GM08714 (cell line): ENCODE results near the gene CUX1.

Source experiments
- H3K4me3 ChIP-seq: fragments of 200-500 bp; sonication (Bioruptor generic); 2 replicates; pipeline ENCODE4 v1.5.1; 2014; ENCODE audit warnings: mild to moderate bottlenecking, low read length, inconsistent platforms
- ZNF274 ChIP-seq: IDR thresholded peaks from 2 replicates; pipeline ENCODE4 v1.6.1; 2012; ENCODE audit warnings: mild to moderate bottlenecking, low read depth, low read length

CUX1 gene

DNA sequence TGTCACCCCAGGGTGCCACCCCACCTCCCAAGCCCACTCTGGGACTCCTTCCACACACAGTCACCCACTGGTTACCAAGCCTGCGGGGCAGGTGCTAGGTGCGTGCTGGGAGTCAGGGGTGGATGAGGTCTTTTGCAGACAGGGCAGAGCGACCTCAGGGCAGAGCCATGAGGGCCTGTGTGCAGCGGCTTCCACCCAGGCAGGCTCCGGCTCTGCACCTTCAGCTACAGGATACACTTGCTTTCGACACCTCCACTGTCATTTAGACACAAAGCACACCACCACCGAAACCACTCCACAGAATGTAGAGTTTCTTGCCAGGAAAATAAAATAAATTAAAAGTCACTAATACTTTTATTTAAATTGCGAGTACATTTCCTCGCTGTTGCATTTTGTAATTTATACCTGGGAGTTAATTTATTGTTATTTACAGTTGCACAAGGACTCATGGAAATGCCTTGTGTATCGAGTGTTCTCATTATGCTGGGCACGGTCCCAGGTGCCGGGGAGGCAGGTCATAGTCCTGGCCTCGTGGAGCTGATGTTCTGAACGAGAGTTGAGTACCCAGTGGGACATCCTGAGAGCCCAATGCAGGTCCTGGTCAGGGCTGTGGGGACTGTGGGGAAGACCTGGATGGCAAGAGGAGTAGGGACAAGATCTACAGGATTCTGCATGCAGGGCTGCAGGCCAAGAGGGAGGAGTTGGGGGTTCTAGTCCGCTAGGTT, 127.8 kb downstream of the CUX1 start:
- TF ChIP-seq ZNF274, result no peak

DNA sequence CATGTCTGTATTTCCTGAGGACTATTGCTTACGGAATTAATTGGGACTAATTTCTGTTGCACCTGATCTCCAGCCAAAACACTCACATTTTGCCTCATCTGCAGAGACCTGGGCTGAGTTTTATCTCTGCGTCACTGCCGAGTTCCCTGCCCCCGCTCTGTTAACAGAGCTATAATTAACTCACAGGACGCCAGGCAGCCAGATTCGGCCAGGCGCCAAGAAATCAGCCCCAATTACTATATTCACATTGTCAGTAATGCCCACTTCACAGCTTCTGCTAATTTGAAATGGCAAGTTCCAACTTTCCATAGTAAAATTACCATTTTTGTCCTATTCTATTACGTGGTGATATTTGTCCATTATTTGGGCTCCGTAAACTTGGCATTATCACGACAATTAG, 130.5 kb downstream of the CUX1 start:
- TF ChIP-seq ZNF274, result no peak
- H3K4me3 ChIP-seq, result no peak overlapping the region

More for the DNA sequence above, 127.8 kb downstream of the CUX1 start:
- H3K4me3 ChIP-seq, result no peak overlapping the region

DNA sequence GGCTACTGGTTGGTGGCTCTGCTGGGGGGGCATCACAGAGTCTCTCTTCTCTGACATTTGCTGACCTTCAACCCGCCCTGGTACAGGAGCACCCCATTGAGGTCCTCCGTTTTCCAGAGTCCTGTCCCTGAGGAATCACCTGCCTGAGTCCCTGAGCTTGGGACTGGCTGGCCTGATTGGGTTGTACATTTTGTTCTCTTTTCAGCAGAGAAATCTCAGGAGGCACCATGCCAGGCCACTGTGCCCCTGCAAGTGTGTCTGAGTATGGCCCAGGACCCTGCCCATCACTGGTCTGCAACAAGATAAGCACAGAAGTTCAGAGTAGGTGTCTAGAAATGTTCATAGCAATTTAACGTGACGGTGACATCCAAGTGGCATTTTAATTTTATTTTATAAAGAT, 131.2 kb downstream of the CUX1 start:
- H3K4me3 ChIP-seq, result no peak overlapping the region
- no peak for TF ChIP-seq ZNF274

DNA sequence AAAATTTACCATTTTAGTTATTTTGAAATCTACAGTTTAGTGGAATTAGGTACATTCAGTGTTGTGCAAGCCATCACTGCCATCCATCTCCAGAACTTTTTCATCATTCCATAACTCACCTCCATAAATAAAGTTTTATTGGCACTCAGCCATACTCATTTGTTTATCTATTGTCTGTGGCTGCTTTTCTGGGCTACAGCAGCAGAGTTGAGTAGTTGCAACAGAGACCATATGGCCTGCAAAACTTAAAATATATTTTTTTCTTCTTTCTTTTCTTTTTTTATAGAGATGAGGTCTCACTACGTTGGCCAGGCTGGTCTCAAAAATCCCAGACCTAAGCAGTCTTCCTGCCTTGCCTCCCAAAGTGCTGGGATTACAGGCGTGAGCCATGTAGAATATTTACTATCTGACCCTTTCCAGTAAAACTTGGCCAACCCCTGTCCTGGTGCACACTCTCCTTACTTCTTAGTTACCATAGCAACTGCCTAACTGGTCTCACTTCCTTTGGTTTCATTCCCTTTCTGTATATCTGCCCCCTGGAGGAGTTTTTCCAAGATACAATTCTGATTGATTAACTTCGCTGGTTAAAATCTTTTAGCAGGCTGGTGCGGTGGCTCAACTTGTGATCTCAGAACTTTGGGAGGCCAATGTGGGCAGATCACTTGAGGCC, 133.2 kb downstream of the CUX1 start:
- no peak overlapping the region for H3K4me3 ChIP-seq
- TF ChIP-seq ZNF274, result no peak

DNA sequence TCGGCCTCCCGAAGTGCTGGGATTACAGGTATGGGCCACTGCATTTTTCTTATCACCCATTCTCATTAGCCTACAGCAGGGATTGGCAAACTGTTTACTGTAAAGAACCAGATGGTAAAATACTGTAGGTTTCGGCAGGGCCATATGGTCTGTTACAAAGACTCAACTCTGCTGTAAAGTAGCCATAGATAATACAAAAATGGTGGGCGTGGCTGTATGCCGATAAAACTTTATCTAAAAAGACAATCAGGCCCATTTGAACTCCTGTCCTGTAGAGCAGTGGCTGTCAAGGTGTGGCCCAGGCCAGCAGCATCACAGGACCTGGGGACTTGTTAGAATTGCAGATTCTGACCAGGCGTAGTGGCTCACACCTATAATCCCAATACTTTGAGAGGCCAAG, 134.3 kb downstream of the CUX1 start:
- H3K4me3 ChIP-seq, result no peak overlapping the region
- no peak for TF ChIP-seq ZNF274

DNA sequence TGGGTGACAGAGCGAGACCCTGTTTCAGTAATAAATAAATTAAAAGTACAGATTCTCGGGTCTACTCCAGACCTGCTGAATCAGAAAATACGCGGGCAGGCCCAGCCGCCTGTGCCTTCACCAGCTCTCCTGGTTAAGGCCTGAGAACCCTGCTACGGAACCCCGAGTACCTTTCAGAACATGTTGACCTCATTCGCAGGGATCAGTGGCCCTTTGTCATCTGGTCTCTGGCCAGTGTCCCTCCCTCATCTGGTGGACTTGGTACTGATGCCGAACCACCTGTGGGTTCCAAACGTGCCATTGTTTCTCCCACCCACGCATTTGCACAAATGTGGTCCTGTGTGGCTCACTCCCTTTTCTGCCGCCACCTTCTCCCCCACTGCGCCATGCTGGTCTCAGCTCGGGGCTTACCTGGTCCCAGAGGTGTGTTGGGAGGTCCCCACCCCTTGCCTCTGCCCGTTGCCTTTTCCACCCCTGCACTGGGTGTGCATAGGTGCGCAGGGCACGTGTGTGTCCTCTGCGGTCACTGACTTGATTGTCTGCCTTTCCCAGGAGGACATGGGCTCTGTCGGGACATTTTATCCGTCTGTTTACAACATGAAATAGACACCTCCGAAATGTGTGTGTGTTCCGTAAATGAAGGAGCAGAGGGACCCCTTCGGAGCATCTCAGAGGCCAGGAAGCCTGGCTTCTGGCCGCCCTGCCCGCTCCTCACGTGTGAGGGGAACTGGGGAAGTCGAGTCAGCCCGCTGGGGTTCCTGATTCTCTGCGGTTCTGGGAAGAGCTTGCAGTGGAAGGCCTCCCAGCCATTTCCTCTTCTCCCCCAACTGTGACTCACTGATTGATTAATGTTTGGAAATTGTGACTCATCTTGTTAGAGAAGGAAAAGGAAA, 135.2 kb downstream of the CUX1 start:
- no peak overlapping the region for H3K4me3 ChIP-seq
- no peak for TF ChIP-seq ZNF274

DNA sequence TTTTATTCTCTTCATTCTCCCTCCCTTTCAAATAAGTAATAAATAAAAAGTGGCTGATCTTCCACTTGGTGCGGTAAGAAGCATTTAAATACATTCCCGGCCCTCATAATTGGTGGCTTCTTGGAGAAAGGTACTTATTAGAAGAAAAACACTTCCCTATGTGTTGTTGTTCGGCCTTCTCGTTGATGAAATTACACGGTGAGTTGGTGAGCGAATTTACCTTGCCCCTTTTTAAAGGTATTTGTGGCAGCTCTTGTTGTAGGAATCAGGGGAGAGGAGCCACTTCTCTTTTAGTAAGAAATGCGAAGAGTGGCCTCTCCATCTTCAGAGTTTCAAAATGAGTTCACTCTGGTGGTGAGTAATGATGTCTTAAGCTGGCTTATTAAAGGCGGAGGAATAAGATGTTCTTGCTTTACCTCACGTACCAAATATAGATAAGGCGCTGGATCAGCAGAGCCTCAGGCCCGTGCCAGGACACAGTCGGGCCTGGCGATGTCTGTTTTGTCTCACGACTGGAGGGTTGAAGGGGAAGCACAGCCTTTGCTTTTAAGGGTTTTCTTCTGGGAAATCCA, 135.9 kb downstream of the CUX1 start:
- H3K4me3 ChIP-seq, result no peak overlapping the region
- TF ChIP-seq ZNF274, result no peak

DNA sequence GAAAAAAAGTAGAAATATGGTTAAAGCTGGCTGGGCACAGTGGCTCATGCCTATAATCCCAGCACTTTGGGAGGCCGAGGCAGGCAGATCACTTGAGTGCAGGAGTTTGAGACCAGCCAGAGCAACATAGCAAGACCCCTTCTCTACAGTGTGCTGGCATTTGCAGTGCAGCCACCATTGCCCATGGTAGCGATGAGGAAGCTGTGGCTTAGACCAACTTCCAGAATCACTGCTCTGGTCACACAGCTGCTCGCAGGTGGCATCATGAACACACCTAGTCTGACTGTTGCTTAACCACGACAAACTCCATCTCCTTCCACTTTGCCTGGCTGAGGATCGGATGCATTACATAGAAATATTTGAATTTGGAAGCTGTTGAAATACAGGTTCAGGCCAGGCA, 137.1 kb downstream of the CUX1 start:
- no peak overlapping the region for H3K4me3 ChIP-seq
- no peak for TF ChIP-seq ZNF274

DNA sequence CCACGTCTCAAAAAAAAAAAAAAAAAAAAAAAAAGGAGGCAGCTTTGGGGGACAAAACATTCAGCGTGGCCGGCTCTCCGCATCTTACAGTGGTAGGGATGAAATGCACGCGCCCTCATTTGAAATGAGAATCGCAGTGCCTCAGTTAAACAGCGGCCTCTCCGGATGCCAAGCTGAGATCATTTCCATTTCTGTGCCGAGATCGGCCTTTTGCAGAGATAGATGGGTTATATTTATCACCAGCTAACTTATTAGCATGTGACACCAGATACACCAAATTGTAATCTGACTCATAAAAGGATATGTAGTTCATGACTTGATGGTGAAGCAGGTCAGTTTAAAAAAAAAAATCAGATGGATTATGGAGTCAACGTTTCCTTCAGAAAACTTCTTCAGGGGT, 138.7 kb downstream of the CUX1 start:
- TF ChIP-seq ZNF274, result no peak
- no peak overlapping the region for H3K4me3 ChIP-seq

DNA sequence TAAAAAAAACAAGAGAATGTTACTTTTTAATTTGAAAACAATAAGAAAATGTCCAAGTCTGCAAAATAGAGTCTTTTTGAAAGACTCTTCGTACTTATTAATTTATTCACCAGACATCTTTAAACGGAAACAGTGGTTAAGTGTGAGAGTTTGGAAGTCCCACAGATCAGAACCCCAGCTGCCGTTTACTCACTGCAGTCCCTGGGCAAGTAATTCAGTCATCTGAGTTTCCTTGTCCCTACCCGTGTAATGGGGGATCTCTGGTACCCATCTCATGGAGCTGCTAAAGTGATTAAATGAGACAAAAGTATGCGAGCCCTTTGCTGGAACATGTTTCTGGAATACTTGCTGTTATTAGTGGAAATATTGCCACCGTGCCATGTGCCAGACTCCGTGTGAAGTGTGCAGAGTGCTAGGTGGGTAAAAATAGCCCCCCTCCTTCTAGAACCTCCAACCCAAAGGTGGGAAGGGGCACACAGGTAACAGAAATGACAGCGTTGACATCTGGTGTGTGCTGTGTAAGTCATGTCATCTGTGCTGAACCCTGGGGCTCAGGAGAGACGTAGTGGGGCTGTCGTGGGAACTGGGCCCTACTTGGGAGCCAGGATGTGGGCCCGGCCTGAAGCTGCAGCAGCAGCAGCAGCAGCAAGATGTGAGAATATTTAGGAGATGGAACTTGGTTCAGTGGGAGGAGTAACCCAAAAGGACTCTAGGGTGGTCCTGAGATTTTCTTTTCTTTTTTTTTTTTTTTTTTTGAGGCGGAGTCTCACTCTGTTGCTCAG, 140.5 kb downstream of the CUX1 start:
- no peak for TF ChIP-seq ZNF274

DNA sequence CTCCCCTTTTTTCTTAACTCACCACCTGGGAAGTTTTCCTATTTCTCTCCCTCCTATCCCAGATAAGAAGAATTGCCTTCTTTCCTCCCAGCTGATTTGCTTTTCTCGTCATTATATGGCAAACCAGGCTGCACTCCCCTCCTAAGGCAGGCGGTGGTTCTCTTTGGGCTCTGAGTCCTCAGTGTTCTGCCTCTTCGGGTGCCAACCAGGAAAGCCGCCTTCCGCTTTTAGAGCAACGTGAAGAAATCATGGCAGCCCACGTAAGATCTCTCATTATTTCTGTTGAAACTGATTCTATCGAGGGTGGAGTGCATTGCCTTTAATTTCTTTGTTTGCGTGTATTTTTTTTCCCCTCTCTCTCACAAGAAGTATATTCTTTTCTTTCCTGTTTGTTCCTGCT, 141.9 kb downstream of the CUX1 start:
- TF ChIP-seq ZNF274, result no peak
- no peak overlapping the region for H3K4me3 ChIP-seq

More for the DNA sequence above, 140.5 kb downstream of the CUX1 start:
- no peak overlapping the region for H3K4me3 ChIP-seq

DNA sequence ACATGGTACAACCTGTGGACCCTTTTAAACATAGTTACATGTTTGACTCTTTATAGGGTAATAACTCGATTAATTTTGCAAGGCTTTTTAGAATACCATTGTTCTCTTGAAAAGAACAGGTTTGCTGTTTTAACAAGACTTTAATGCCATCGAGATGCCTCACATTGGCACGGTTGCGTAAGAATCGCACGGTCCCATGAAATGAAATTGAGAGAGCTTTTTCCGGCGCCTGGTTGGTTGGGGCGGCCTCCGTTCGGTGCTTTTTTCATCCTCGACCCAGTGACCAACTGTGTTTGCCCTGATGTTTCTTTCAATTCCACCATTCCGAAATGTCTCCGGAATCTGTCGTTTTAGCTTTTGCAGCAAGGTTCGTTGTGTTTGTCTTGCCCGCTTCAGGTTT, 142.4 kb downstream of the CUX1 start:
- H3K4me3 ChIP-seq, result no peak overlapping the region
- TF ChIP-seq ZNF274, result no peak

DNA sequence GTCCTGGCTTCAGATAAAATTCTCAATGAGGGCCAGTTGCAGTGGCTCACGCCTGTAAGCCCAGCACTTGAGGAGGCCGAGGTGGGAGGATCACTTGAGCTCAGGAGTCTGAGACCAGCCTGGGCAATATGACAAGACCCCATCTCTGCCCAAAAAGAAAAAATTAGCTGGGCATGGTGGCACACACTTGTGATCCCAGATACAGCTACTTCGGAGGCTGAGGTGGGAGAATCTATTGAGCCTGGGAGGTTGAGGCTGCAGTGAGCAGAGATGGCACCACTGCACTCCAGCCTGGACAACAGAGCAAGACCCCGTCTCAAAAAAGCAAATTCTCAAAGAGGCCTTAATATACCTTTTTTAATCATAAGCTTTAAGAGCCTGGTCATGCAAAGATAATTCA, 142.9 kb downstream of the CUX1 start:
- no peak for TF ChIP-seq ZNF274

DNA sequence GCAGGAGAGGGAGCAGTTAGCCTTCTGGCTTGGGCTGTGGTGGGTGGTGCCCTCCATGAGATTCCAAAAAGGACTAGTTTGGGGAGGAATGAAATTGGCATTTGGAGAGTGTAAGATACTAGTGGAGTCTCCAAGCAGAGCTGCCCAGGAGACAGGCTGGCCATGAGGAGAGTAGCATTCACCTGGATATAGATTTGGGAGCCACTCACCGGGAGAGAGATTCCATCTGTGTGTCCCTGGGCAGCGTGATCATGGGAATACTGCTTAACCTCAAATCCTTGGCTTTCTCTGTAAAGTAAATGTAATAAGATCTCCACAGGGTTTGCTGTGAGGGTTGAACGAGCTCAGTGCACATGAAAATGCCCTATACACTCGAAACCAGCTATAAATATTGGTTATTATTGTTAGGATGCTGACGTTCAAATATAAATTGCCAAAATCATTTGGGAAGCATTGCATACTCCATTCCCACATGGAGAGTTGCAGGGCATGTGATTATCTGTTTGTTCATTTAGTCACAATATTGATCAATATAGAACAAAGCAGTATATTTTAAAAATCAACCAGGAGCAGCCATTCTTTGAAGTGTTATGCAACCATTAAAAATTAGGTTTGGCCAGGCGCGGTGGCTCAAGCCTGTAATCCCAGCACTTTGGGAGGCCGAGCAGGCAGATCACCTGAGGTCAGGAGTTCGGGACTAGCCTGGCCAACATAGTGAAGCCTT, 143.7 kb downstream of the CUX1 start:
- H3K4me3 ChIP-seq, result no peak overlapping the region
- TF ChIP-seq ZNF274, result no peak

More for the DNA sequence above, 142.9 kb downstream of the CUX1 start:
- H3K4me3 ChIP-seq, result no peak overlapping the region
